ENCODE data around the gene MUC5AC.

MUC5AC gene

GRCh38 chr11:1196516-1197391, 39.0 kb downstream of the MUC5AC start:
- DNase-seq (ENCODE audit: low read depth) = no peak

DNA sequence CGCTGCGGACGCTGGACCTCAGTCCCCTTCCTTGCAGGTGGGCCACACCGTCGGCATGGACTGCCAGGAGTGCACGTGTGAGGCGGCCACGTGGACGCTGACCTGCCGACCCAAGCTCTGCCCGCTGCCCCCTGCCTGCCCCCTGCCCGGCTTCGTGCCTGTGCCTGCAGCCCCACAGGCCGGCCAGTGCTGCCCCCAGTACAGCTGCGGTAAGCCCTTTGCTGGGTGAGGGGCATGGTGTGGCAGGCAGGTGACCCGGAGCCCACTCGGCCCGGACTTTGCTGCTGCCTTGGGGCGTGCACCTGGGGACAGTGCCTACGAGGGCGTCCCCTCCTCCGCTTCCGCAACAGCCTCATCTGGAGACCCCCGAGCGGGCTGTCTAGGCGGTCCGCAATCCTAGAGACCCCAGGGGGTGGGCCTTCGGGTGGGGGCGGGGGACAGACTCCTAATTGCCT, 39.7 kb downstream of the MUC5AC start:
- DNase-seq (ENCODE audit: low read depth) = no peak

GRCh38 chr11:1197886-1198560, 40.3 kb downstream of the MUC5AC start:
- DNase-seq (ENCODE audit: low read depth) = no peak

GRCh38 chr11:1198561-1199240, 40.9 kb downstream of the MUC5AC start:
- DNase-seq (ENCODE audit: low read depth) = no peak

DNA sequence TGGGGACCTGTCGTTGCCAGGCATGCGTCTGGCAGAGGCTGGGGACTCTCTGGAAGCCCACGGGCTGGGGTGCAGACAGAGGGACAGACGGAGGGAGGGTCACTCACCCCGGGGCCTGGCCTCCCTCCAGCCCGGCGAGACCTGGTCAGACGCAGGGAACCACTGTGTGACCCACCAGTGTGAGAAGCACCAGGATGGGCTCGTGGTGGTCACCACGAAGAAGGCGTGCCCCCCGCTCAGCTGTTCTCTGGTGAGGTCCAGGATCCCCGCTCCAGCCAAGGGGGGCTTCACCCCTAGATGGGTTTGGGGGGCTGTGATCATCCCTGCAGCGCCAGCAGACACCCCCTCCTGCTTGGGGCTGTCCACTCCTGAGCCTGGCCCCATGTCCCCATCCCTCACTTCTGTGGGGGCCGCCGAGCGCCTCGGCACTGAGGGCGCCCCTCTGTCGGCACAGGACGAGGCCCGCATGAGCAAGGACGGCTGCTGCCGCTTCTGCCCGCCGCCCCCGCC, 41.5 kb downstream of the MUC5AC start:
- DNase-seq (ENCODE audit: low read depth) = no peak

DNA sequence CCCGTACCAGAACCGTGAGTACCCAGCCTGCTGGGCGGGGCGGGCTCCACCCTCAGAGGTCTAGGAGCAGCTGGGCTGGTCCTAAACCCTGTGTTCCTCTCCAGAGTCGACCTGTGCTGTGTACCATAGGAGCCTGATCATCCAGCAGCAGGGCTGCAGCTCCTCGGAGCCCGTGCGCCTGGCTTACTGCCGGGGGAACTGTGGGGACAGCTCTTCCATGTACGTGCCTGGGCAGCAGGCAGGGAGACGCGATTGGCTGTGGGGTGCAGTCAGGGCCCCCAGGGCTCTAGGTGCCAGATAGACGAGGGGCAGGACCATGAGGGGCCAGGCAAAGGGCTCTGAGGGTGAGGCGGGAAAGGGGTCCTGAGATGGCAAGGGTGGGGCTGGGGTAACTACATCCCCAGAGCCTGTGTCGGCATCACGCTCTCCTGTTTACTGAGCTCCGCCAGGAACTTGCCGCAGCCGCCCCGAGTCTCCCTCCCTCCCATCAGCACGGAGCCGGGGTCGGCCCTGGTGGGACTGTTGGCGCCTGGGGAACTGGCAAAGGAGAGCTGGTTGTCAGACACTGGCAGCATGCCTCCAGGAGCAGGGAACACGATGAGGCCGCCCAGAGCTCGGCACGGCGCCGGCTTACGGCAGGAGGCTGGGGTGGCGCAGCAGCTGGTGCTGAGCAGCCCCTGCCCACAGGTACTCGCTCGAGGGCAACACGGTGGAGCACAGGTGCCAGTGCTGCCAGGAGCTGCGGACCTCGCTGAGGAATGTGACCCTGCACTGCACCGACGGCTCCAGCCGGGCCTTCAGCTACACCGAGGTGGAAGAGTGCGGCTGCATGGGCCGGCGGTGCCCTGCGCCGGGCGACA, 42.2 kb downstream of the MUC5AC start:
- DNase-seq (ENCODE audit: low read depth) = no peak

DNA sequence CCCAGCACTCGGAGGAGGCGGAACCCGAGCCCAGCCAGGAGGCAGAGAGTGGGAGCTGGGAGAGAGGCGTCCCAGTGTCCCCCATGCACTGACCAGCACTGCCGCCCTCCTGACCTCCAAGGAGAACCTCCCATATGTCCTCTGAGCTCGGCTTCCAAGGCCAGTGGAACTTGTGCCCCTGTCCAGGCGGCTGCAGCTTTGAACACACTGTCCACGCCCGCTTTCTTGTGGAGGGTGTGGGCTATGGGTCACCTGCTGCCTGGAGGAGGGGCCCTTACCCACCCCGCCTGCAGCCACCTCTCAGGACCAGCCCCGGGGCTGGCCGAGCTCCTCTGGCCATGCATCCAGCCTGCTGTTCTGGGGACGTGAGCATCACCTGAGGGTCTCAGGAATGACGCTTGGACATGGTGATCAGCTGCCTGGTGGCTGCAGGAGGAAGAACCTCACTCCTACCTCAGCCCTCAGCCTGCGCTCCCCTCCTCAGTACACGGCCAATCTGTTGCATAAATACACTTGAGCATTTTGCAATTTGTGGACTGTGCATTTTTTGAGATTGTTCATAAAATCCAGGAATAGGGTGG, 42.9 kb downstream of the MUC5AC start:
- DNase-seq (ENCODE audit: low read depth) = no peak

DNA sequence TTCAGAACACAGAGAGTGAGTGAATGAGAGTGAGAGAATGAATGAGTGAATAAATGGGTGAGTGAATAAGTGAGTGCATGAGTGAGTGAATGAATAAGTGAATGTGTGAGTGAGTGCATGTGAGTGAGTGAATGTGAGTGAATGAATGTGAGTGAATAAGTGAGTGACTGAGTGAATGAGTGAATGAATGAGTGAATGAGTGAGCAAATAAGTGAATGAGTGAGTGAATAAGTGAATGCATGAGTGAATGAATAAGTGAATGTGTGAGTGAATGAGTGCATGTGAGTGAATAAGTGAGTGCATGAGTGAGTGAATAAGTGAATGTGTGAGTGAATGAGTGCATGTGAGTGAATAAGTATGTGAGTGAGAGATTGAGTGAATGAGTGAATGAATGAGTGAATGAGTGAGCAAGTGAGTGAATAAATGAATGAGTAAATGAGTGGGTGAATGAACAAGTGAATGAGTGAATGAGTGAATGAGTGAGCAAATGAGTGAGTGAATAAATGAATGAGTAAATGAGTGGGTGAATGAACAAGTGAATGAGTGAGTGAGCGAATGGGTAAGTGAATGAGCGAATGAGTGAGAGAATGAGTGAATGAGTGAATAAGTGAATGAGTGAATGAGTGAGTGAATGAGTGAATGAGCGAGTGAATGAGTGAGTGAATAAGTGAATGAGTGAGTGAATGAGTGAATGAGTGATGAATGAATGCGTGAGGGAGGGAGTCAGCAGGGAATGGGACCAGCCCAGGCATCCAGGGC, 43.8 kb downstream of the MUC5AC start:
- no peak for DNase-seq (ENCODE audit: low read depth)

DNA sequence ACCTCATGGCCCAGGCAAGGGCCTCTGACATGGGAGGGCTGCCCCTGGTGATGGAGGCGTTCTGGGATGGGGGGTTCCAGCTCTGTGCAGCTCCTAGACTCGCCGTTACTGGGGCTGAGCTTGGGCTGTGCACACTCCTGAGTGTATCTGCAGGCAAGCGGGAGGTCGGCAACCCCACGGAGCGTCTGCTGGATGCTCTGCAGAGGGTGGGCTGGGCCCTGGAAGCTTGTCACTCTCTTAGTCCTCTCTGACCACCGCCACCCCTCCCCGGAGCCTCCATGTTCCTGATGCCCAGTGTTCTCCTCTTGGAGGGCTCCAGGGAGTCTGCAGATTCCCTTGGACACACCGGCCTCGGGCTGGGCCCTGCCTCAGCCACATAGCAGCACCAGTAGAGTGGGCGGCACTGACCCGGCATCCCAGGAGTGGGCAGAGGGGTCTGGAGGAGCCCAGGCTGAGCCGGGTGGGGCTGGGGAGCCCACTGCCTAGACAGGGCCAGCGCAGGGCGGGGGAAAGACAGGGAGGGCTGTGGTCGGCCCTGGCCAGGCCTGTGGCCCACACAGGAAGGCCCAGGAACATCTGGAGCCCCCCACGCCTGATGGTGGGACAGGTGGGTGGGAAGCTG, 44.5 kb downstream of the MUC5AC start:
- DNase-seq (ENCODE audit: low read depth) = no peak

DNA sequence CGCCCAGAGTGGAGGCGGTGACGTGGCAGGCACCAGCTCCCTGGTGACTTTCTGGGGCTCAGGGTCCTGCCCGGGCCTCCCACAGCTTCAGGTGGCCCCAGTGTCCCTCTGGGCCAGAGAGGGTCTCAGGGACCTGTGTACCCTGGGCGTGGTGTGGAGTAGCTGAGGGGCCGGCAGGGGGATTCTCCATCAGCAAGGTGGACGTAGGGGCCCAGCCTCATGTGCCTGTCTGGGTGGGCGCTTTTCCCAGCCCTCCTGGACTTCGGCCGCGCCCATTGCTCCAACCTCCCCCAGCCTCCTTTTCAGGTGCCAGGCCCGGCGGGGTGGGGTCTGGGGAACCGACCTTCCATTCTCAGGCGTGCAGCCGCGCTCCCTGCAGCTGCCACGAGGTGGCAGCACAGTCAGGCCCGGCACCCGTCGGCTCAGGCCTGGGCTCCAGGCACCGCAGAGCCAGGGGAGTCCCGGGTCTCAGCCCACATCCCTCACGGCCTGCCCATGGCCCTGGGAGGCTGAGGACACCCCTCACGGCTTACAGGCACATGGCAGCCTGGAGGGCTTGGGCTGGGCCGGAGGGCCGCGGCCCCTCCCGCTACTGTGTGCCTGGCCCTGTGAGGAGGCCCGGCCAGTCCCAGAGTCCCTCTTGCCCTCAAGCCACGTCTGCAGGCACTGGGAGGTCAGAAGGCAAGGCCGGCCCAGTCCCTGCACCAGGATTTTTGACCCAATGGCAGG, 45.2 kb downstream of the MUC5AC start:
- DNase-seq (ENCODE audit: low read depth) = no peak

GRCh38 chr11:1203505-1204271, 45.9 kb downstream of the MUC5AC start:
- no peak for DNase-seq (ENCODE audit: low read depth)

DNA sequence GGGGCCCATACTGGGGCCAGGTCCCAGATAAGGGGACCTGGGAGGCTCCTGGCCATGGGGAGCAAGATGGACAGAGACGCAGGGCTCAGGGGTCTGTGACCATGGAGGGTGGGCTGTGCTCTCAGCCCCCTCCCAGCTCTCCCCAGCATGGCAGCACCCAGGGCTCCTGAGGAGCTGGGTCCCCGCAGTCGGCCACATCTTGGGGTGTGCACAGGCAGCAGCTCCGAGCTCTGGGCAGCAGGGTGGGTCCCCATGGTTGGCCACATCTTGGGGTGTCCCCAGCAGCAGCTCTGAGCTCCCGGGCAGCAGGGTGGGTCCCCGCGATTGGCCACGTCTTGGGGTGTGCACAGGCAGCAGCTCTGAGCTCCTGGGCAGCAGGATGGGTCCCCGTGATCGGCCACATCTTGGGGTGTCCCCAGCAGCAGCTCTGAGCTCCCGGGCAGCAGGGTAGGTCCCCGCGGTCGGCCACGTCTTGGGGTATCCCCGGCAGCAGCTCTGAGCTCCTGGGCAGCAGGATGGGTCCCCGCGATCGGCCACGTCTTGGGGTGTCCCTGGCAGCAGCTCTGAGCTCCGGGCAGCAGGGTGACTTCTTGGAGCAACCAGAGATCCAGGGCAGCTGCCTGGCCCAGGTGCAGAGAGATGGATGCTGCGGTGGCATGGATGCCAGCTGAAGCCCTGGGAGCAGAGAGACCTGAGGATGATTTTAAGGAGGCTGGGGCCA, 46.8 kb downstream of the MUC5AC start:
- DNase-seq (ENCODE audit: low read depth) = no peak

GRCh38 chr11:1205121-1205986, 47.6 kb downstream of the MUC5AC start:
- no peak for DNase-seq (ENCODE audit: low read depth)

GRCh38 chr11:1205987-1206331, 48.2 kb downstream of the MUC5AC start:
- no peak for DNase-seq (ENCODE audit: low read depth)

GRCh38 chr11:1206391-1207271, 48.9 kb downstream of the MUC5AC start:
- DNase-seq (ENCODE audit: low read depth) = no peak
